ENCODE results near the gene IER5.
A peak's percentile ranks its signal among the peaks of the same experiment; 100 is the strongest.
"Not testable (repeated sequence)": the region's sequence is repeated elsewhere in the genome, so short reads cannot be mapped to it uniquely, and the experiment has no call there.

IER5 gene

GRCh38 chr1:181115971-181116370, 27.5 kb downstream of the IER5 start:
- DNase-seq (ENCODE audit: low spot score), result not testable (repeated sequence)

- no peak for DNase-seq (ENCODE audit: low spot score)
Measured at GRCh38 chr1:181116819-181117390, 28.4 kb downstream of the IER5 start.

GRCh38 chr1:181117648-181118449, 29.3 kb downstream of the IER5 start:
- no peak for DNase-seq (ENCODE audit: low spot score)

GRCh38 chr1:181119093-181119989, 30.8 kb downstream of the IER5 start:
- DNase-seq (ENCODE audit: low spot score), result no peak

GRCh38 chr1:181120924-181121323, 32.4 kb downstream of the IER5 start:
- DNase-seq (ENCODE audit: low spot score), result no peak

GRCh38 chr1:181121498-181121897, 33.0 kb downstream of the IER5 start:
- DNase-seq (ENCODE audit: low spot score), result no peak

- DNase-seq (ENCODE audit: low spot score), result peak; percentile 91
Measured at GRCh38 chr1:181122222-181122621, 33.7 kb downstream of the IER5 start.

GRCh38 chr1:181123173-181123572, 34.7 kb downstream of the IER5 start:
- no peak for DNase-seq (ENCODE audit: low spot score)

GRCh38 chr1:181124291-181124751, 35.8 kb downstream of the IER5 start:
- no peak for DNase-seq (ENCODE audit: low spot score)

- no peak for DNase-seq (ENCODE audit: low spot score)
Measured at GRCh38 chr1:181126289-181126688, 37.8 kb downstream of the IER5 start.

GRCh38 chr1:181126871-181127587, 38.5 kb downstream of the IER5 start:
- peak; percentile 65 for DNase-seq (ENCODE audit: low spot score)

- DNase-seq (ENCODE audit: low spot score), result no peak
Measured at GRCh38 chr1:181127898-181128453, 39.5 kb downstream of the IER5 start.

GRCh38 chr1:181128592-181129497, 40.3 kb downstream of the IER5 start:
- peak; percentile 70 for DNase-seq (ENCODE audit: low spot score)

GRCh38 chr1:181129771-181130606, 41.5 kb downstream of the IER5 start:
- DNase-seq (ENCODE audit: low spot score), result peak; percentile 60

GRCh38 chr1:181131255-181131941, 42.9 kb downstream of the IER5 start:
- no peak for DNase-seq (ENCODE audit: low spot score)

- DNase-seq (ENCODE audit: low spot score), result no peak
Measured at GRCh38 chr1:181133441-181133951, 45.0 kb downstream of the IER5 start.

- DNase-seq (ENCODE audit: low spot score), result no peak
Measured at GRCh38 chr1:181133969-181134418, 45.5 kb downstream of the IER5 start.
